OCI-LY7 (cell line): ENCODE results near the gene SLC4A1AP. TPM values are rescaled to one million over a fixed set of nuclear protein-coding genes. Genes with fewer than 3 reads are reported as not detected.
"Not testable (repeated sequence)": the region's sequence is repeated elsewhere in the genome, so short reads cannot be mapped to it uniquely, and the experiment has no call there.

Experiments used
- BruUV-seq: library from RNA; stranded (reverse); fragments of 400-500 nt; replicated peaks from 2 replicates; lab custom pipeline; 2021; lab: Mats Ljungman, UMichigan
- CTCF ChIA-PET: fragments of 300-600 bp; sonication (Branson Sonifier 250); formaldehyde crosslinking; loops from one replicate; lab custom pipeline; 2022; ENCODE audit warnings: antibody characterized with exemption; ENCODE audit not compliant: unreplicated experiment; lab: Charles Lee
- POLR2A ChIA-PET: fragments of 300-600 bp; sonication (Branson Sonifier 250); formaldehyde crosslinking; loops from one replicate; lab custom pipeline; 2022; ENCODE audit warnings: antibody characterized with exemption; lab: Charles Lee
- DNase-seq: peaks from one replicate; pipeline ENCODE4 v3.0.0-alpha.2; 2015; ENCODE audit warnings: low spot score
- H2AFZ ChIP-seq: fragments of 200-600 bp; sonication (generic), shearing (Covaris generic); 2 replicates; pipeline ENCODE4 v1.6.1; 2014; ENCODE audit warnings: mild to moderate bottlenecking, antibody characterized with exemption, low read length, moderate library complexity
- H3K27ac ChIP-seq: fragments of 200-600 bp; sonication (generic); 2 replicates; pipeline ENCODE4 v1.5.1; 2014; ENCODE audit warnings: mixed run types, low read depth, mild to moderate bottlenecking, moderate library complexity, low read length, inconsistent platforms; ENCODE audit not compliant: poor library complexity, severe bottlenecking
- H3K36me3 ChIP-seq: fragments of 200-600 bp; sonication (generic); 2 replicates; pipeline ENCODE4 v1.6.1; 2014; ENCODE audit warnings: mild to moderate bottlenecking, antibody characterized with exemption, low read length, moderate library complexity, mixed read lengths; ENCODE audit not compliant: insufficient read depth
- H3K4me1 ChIP-seq: fragments of 200-600 bp; sonication (generic); 2 replicates; pipeline ENCODE4 v1.5.1; 2014; ENCODE audit warnings: mild to moderate bottlenecking, low read length; ENCODE audit not compliant: insufficient read depth, poor library complexity, severe bottlenecking
- H3K4me2 ChIP-seq: fragments of 200-600 bp; sonication (generic); 2 replicates; pipeline ENCODE4 v1.6.1; 2014; ENCODE audit warnings: mild to moderate bottlenecking, low read length
- H3K4me3 ChIP-seq: fragments of 200-600 bp; sonication (generic); 2 replicates; pipeline ENCODE4 v1.5.1; 2014; ENCODE audit warnings: mild to moderate bottlenecking, low read depth, low read length; ENCODE audit not compliant: poor library complexity, severe bottlenecking
- H3K79me2 ChIP-seq: fragments of 200-600 bp; sonication (generic); 2 replicates; pipeline ENCODE4 v1.6.1; 2016; ENCODE audit warnings: low read depth, mild to moderate bottlenecking, low read length, moderate library complexity, mixed read lengths; ENCODE audit not compliant: insufficient read depth
- H3K9me2 ChIP-seq: fragments of 200-600 bp; sonication (generic); 2 replicates; pipeline ENCODE4 v1.6.1; 2016; ENCODE audit warnings: mild to moderate bottlenecking, low read length, mixed read lengths; ENCODE audit not compliant: insufficient read depth
- H3K9me3 ChIP-seq: fragments of 200-600 bp; sonication (generic); 2 replicates; pipeline ENCODE4 v1.6.1; 2014; ENCODE audit warnings: mild to moderate bottlenecking, mixed run types, low read length, mixed read lengths
- H4K20me1 ChIP-seq: fragments of 200-600 bp; sonication (generic); 2 replicates; pipeline ENCODE4 v1.6.1; 2014; ENCODE audit warnings: mild to moderate bottlenecking, antibody characterized with exemption, low read length, moderate library complexity, mixed read lengths; ENCODE audit not compliant: insufficient read depth
- CTCF ChIP-seq: fragments of 200-600 bp; sonication (generic); conservative IDR thresholded peaks from 2 replicates; pipeline ENCODE4 v1.5.1; 2014; ENCODE audit warnings: mild to moderate bottlenecking, antibody characterized with exemption, low read length, moderate library complexity, mixed read lengths
- EZH2phosphoT487 ChIP-seq: fragments of 200-600 bp; sonication (generic); IDR thresholded peaks from 2 replicates; pipeline ENCODE4 v1.6.1; 2018; ENCODE audit warnings: low read depth, borderline replicate concordance, mild to moderate bottlenecking, mixed run types, antibody characterized with exemption, low read length, moderate library complexity, mixed read lengths
- intact Hi-C: fragments of 100-400 bp; cut with micrococcal nuclease; formaldehyde crosslinking; loops from one replicate; pipeline ENCODE4 v1.10.0; 2022; ENCODE audit not compliant: unreplicated experiment
- total RNA-seq, 2 experiments: library from RNA; depleted of rRNA in 1 of 2; stranded (reverse); fragments of >200 nt in 1 of 2; shearing (Covaris generic) in 1 of 2; gene quantifications; 2 replicates each; pipeline ENCODE4 v1.2.3, GENCODE V29; 2014 to 2022

SLC4A1AP gene
- total RNA-seq, 2 experiments from 2014 or later, result 26.2 to 27.9 TPM

DNA sequence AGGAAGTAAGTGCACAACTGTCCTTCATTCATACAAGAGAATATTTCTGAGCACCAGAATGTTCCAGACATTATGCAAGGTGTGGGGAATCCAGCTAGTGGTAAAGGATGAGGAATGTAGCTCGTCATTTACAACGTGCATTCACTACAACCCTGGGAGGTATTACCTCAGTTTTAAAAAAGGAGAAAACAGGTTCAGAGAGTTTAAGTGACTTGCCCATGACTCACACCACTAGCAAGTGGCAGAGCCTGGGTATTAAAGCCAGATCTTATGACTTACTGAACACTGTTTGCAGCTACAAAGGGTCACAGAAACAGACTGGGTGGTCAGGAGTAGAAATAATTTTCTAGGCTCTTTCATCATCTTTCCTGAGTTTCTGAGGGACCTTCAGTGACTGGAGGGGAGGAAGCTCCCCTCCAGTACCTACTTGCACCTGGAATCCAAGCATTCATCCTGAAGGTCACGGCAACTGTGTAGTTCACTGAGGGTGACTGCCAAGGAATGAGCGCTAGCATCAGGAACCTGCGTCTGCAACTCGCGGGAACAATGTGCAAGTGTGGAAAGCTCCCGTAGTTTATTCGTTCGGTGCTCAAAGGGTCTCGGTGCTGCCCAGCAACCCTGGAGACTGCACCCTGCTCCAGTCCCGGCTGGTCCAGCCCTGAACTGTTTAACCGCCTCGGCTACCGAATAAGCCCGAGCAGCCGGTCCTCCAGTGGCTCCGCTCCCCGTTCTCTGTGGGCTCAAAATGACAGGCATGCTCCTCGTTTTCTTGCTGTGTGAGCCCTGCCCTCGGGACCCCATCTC lies 35.5 kb upstream of the SLC4A1AP start:
- peak; percentile 25 for DNase-seq
- Histone ChIP-seq H3K4me2 (peak overlapping the region; percentile 99), H4K20me1 (no peaks in the 10 kb centered on the region), H3K27ac (peak overlapping the region; percentile 81), H3K9me2 (no peaks in the 10 kb centered on the region), H2AFZ (peak overlapping the region; percentile 95; the same call in 1 of the 2 replicates), H3K79me2 (peaks cover 17% of the 10 kb centered on the region; the same call in 1 of the 2 replicates), H3K36me3 (peaks cover 52% of the 10 kb centered on the region), H3K9me3 (no peaks in the 10 kb centered on the region), H3K4me3 (peak overlapping the region; percentile 96), H3K4me1 (peaks cover 32% of the 10 kb centered on the region)
- intact Hi-C loops, result loop anchor here (2.0 to 5.0 kb wide), 3 partner anchors 46 to 221 kb away; partner anchors contain the start of genes NRBP1, PPM1G and ZNF512
- TF ChIP-seq CTCF (no peak), EZH2phosphoT487 (no peak)
- CTCF ChIA-PET, result no interaction called here
- BruUV-seq, result TSS peak; percentile 60
- POLR2A ChIA-PET, result interaction anchor here (0.6 to 1.7 kb wide), 7 partner anchors 14 to 519 kb away, joined by 3 to 5 read pairs (median 4); partner anchors contain the start of genes GTF3C2, SLC4A1AP, SUPT7L and ZNF512

DNA sequence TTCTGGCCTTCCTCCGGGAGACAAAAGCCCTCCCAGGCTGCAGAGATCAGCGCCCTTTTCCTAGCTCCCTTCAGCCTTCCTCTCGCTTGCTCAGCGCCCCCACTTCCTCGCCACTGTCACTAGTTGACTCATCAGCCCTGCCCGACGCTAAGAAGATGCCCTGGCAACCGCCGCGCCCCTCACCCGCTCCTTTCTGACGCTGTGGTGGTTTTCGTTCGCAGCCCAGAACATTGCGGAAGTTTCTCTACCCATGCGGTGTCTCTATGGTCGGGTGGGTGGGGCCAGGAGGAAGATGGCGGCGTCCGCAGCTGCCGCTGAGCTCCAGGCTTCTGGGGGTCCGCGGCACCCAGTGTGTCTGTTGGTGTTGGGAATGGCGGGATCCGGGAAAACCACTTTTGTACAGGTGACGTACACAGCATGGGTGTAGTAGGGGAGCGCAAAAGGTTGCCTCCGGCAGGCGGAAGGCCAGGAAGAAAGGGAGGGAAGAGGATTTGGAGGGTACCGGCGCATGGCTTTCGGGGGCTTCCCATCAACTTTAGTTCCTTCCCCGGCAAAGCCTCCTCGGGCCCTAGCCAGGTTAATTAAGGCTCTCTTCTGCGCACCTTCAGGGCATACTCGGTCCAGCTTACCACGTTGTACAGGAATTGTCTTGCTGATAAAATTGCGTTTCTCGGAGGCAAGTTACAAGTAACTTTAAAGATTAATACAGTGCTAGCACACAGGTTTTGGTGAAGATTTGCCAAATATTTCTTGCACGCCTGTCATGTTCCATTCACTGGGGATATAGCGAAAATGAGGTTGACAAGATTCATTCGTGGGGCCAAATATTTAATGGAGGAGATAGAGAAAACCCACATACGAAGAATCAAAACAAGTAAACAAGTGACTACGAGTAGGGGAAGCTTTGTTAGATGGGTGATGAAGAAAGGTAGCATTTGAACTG lies 34.7 kb upstream of the SLC4A1AP start, which contains the start of the genes CCDC121 and GPN1:
TSS of gene CCDC121 (minus strand) at position 246 of the 943 bp plus-strand sequence. CDS start 1,213 bp downstream, outside the sequence.
TSS of gene GPN1 (plus strand) at position 284 of the 943 bp plus-strand sequence. CDS start at position 293, 9 bp downstream.
- POLR2A ChIA-PET, result interaction anchor here (0.7 to 1.7 kb wide), 3 partner anchors 15 to 180 kb away, joined by 4 to 5 read pairs (median 4); no protein-coding TSS in a partner anchor
- intact Hi-C loops, result loop anchor here (1.0 to 5.0 kb wide), 4 partner anchors 47 to 259 kb away; partner anchors contain the start of genes EIF2B4, NRBP1, PPM1G and SNX17
- peaks cover 51% of the 10 kb centered on the region for H3K36me3 ChIP-seq
- no peak for TF ChIP-seq EZH2phosphoT487
- no peak for TF ChIP-seq CTCF
- peak within 1 kb of the TSS; percentile 99 for H3K4me2 ChIP-seq
- BruUV-seq, result TSS peak; percentile 46
- H3K9me3 ChIP-seq, result no peaks in the 10 kb centered on the region
- no peaks in the 10 kb centered on the region for H4K20me1 ChIP-seq
- H3K4me3 ChIP-seq, result peak within 1 kb of the TSS; percentile 96
- H3K79me2 ChIP-seq, result peaks cover 17% of the 10 kb centered on the region; the same call in 1 of the 2 replicates
- CTCF ChIA-PET, result no interaction called here
- DNase-seq, result peak; percentile 92
- H3K27ac ChIP-seq, result peak within 1 kb of the TSS; percentile 81
- no peaks in the 10 kb centered on the region for H3K9me2 ChIP-seq
- peak within 1 kb of the TSS; percentile 95 for H2AFZ ChIP-seq
- peaks cover 32% of the 10 kb centered on the region for H3K4me1 ChIP-seq

GRCh38 chr2:27630257-27630656 lies 33.4 kb upstream of the SLC4A1AP start:
- H3K36me3 ChIP-seq, result peaks cover 50% of the 10 kb centered on the region
- peaks cover 17% of the 10 kb centered on the region; the same call in 1 of the 2 replicates for H3K79me2 ChIP-seq
- H3K9me3 ChIP-seq, CTCF ChIA-PET, H2AFZ ChIP-seq, H3K4me3 ChIP-seq, intact Hi-C loops, H4K20me1 ChIP-seq, H3K27ac ChIP-seq, DNase-seq, H3K9me2 ChIP-seq, BruUV-seq: not testable (repeated sequence)
- H3K4me2 ChIP-seq, result peak overlapping the region; percentile 99; the same call in 1 of the 2 replicates
- POLR2A ChIA-PET, result interaction anchor here (0.6 to 1.4 kb wide), 5 partner anchors 34 to 1258 kb away, joined by 3 to 5 read pairs (median 3); partner anchors contain the start of genes BABAM2 and RBKS
- peaks cover 32% of the 10 kb centered on the region for H3K4me1 ChIP-seq
